Thoracic aorta (tissue), 2 donors: ENCODE results near the gene MSL1. TPM values are rescaled to one million over a fixed set of nuclear protein-coding genes. Genes with fewer than 3 reads are reported as not detected.
A peak's percentile ranks its signal among the peaks of the same experiment; 100 is the strongest.

ENCODE experiments used
- ATAC-seq: fragments of 150-250 bp; one replicate; pipeline ENCODE4 v1.8.0; 2017; ENCODE audit warnings: low read depth; ENCODE audit not compliant: insufficient number of reproducible peaks, low FRiP score
- DNase-seq: peaks from one replicate; pipeline ENCODE4 v3.0.0-alpha.2; 2020; ENCODE audit warnings: low spot score
- H3K27ac ChIP-seq, 2 donors: fragments of 200-600 bp; sonication (generic); 1 replicate in 1 of 2; 2 replicates in 1 of 2; pipeline ENCODE4 v1.5.1; 2016; ENCODE audit warnings: mild to moderate bottlenecking in 2 of 2, moderate library complexity in 2 of 2
- H3K27me3 ChIP-seq: fragments of 200-600 bp; sonication (generic); replicated peaks from 2 replicates; pipeline ENCODE4 v1.6.0; 2016; ENCODE audit warnings: mild to moderate bottlenecking; ENCODE audit not compliant: insufficient read depth
- H3K36me3 ChIP-seq: fragments of 200-600 bp; sonication (generic); one replicate; pipeline ENCODE4 v1.5.1; 2016
- H3K4me1 ChIP-seq, 2 donors: fragments of 200-600 bp; sonication (generic); 1 replicate in 1 of 2; 2 replicates in 1 of 2; pipeline versions ENCODE4 v1.5.1 to v1.6.0; 2016; ENCODE audit warnings: low read depth in 2 of 2, mild to moderate bottlenecking in 1 of 2; ENCODE audit not compliant: control insufficient read depth in 1 of 2
- H3K4me3 ChIP-seq: fragments of 200-600 bp; sonication (generic); 2 replicates; pipeline ENCODE4 v1.5.1; 2016; ENCODE audit warnings: mild to moderate bottlenecking
- H3K9me3 ChIP-seq: fragments of 200-600 bp; sonication (generic); 2 replicates; pipeline ENCODE4 v1.5.1; 2016
- CTCF ChIP-seq: fragments of 200-600 bp; sonication (generic); IDR thresholded peaks from one replicate; pipeline ENCODE4 v1.5.1; 2019; ENCODE audit warnings: antibody characterized with exemption
- total RNA-seq, 2 donors: library from RNA; depleted of rRNA; stranded (reverse); fragments of >200 nt; gene quantifications; one replicate each; pipeline versions ENCODE4 v1.1.0 to v1.2.3, GENCODE V29; 2016

The MSL1 gene
- total RNA-seq, result 100 to 1,000 TPM in 1 of 2 donors, 10 to 100 TPM in 1; 69.3 to 107 TPM

- peak within 1 kb of the TSS; percentile 100 for H3K4me3 ChIP-seq
- ATAC-seq (peak; percentile 74), DNase-seq (no peak)
- peaks cover 4% of the 10 kb centered on the region for H3K36me3 ChIP-seq
- no peak for TF ChIP-seq CTCF
- peaks cover 11 to 33% of the 10 kb centered on the region in 2 donors for H3K4me1 ChIP-seq
- H3K27me3 ChIP-seq, result no peaks in the 10 kb centered on the region
- H3K9me3 ChIP-seq, result no peaks in the 10 kb centered on the region
- H3K27ac ChIP-seq, result peak within 1 kb of the TSS; percentile 96 to 97
These were observed at the start of gene MSL1 for GRCh38 chr17:40121181-40122135. Gene MSL1, plus strand, starts transcription at chr17:40121971. Its CDS starts 642 bp downstream, at chr17:40122613.

- DNase-seq (peak; percentile 75), ATAC-seq (peak; percentile 36)
- no peak for TF ChIP-seq CTCF
- Histone ChIP-seq H3K9me3 (no peaks in the 10 kb centered on the region), H3K4me3 (peak overlapping the region; percentile 54), H3K36me3 (peaks cover 14% of the 10 kb centered on the region), H3K27me3 (no peaks in the 10 kb centered on the region), H3K4me1 (peaks cover 86 to 98% of the 10 kb centered on the region in 2 donors), H3K27ac (peak overlapping the region; percentile 92 to 95)
These were observed 49.6 kb upstream of the MSL1 start for GRCh38 chr17:40072040-40072734.

GRCh38 chr17:40072735-40073346 lies 48.9 kb upstream of the MSL1 start:
- Histone ChIP-seq H3K4me3 (peak overlapping the region; percentile 54), H3K27me3 (no peaks in the 10 kb centered on the region), H3K9me3 (no peaks in the 10 kb centered on the region), H3K36me3 (peaks cover 19% of the 10 kb centered on the region), H3K4me1 (peaks cover 85 to 96% of the 10 kb centered on the region in 2 donors), H3K27ac (peak overlapping the region; percentile 92 to 95)
- no peak for ATAC-seq
- no peak for DNase-seq
- TF ChIP-seq CTCF, result no peak

- ATAC-seq (no peak), DNase-seq (no peak)
- Histone ChIP-seq H3K4me3 (no peak overlapping the region), H3K27ac (peak overlapping the region; percentile 92 to 95), H3K4me1 (peaks cover 77 to 89% of the 10 kb centered on the region in 2 donors), H3K9me3 (no peaks in the 10 kb centered on the region), H3K36me3 (peaks cover 19% of the 10 kb centered on the region), H3K27me3 (no peaks in the 10 kb centered on the region)
- TF ChIP-seq CTCF, result no peak
These were observed 48.2 kb upstream of the MSL1 start for GRCh38 chr17:40073454-40074174.
